Measurements from ENCODE around the gene SPP1.

DNA sequence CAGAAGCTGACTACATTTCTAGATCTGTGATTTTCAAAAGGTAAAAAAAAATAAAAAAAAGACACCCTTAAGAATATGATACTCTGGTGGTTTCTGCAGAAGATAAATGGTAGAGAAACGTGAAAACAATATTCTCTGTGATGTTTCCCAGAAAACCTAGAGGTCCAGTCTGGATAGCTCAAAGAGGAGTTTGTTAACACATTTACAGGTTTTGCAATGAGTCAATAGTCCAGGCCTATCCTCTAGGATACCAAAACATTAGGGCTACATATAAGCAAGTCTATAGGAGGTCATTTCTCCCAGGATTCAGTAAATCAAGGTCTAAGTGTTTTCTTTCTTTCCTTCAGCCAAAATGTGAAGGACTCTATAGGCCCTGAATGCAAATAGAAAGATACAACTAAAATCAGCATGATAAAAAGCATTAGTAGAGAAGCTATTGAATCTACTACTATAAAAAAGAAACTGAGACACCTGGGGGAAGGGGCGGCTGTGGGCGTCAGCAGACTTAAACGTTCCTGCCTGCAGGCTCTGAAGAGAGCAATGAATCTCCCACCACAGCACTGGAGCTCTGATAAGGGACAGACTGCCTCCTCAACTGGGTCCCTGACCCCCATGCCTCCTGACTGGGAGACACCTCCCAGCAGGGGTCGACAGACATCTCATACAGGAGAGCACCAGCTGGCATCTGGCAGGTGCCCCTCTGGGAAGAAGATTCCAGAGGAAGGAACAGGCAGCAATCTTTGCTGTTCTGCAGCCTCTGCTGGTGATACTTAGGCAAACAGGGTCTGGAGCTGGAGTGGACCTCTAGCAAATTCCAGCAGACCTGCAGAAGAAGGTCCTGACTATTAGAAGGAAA, 33.7 kb upstream of the SPP1 start:
- TF ChIP-seq, protein P1, sequence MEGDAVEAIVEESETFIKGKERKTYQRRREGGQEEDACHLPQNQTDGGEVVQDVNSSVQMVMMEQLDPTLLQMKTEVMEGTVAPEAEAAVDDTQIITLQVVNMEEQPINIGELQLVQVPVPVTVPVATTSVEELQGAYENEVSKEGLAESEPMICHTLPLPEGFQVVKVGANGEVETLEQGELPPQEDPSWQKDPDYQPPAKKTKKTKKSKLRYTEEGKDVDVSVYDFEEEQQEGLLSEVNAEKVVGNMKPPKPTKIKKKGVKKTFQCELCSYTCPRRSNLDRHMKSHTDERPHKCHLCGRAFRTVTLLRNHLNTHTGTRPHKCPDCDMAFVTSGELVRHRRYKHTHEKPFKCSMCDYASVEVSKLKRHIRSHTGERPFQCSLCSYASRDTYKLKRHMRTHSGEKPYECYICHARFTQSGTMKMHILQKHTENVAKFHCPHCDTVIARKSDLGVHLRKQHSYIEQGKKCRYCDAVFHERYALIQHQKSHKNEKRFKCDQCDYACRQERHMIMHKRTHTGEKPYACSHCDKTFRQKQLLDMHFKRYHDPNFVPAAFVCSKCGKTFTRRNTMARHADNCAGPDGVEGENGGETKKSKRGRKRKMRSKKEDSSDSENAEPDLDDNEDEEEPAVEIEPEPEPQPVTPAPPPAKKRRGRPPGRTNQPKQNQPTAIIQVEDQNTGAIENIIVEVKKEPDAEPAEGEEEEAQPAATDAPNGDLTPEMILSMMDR (optimal IDR thresholded peaks at IDR 0.05 in 1 of 3, IDR thresholded peaks at IDR 0.05 in 1 of 3, conservative IDR thresholded peaks at IDR 0.05 in 1 of 3; ENCODE audit: extremely low read depth in 1 of 3, insufficient read depth in 2 of 3, low read length in 3 of 3) = no peak
- TF ChIP-seq EZH2 (IDR thresholded peaks at IDR 0.05; ENCODE audit: low read length) = no peak
